ENCODE measurements around the gene CEP164. TPM values are rescaled to one million over a fixed set of nuclear protein-coding genes. Genes with fewer than 3 reads are reported as not detected.

Gene CEP164
- polyA plus RNA-seq, 1 of the 3 experiments (the other 2 are of a cell fraction): 27.7 TPM

DNA sequence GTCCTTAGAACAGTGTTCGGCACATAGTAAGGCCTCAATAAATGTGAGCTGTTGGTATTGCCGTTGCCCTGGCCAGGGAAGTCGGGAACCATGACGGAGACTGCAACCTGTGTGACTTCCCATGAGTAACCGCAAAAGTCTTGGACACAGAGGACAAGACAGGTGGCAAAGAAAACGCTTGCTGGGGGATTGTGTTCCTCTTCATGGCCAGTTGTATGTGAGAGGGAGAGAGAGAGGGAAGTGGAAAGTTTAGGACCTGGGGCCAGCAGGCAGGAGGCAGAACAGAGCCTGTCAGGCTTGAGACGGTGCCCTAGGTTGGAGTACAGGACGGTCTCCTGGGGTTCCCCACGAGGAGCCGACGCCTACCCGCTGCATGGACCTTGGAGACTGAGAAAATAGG is 90.2 kb downstream of the CEP164 start:
- ChIA-PET CTCF (interaction anchor here (1.1 to 16.8 kb wide), 3 partner anchors 8 to 390 kb away, joined by 4 to 449 read pairs (median 35); partner anchors contain the start of gene DSCAML1), POLR2A (no interaction called here)
- H3K27ac ChIP-seq (ENCODE audit: low read depth in 2 of 2, low read length in 1 of 2): no peak overlapping the region
- H3K27me3 ChIP-seq (ENCODE audit: insufficient read depth): no peaks in the 10 kb centered on the region
- no peak overlapping the region for H3K4me2 ChIP-seq
- TF ChIP-seq, protein P1, sequence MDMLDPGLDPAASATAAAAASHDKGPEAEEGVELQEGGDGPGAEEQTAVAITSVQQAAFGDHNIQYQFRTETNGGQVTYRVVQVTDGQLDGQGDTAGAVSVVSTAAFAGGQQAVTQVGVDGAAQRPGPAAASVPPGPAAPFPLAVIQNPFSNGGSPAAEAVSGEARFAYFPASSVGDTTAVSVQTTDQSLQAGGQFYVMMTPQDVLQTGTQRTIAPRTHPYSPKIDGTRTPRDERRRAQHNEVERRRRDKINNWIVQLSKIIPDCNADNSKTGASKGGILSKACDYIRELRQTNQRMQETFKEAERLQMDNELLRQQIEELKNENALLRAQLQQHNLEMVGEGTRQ (IDR thresholded peaks at IDR 0.05; ENCODE audit: borderline replicate concordance, low read depth, low read length): no peak
- TF ChIP-seq SMC3 (IDR thresholded peaks at IDR 0.05; ENCODE audit: low read depth, low read length): no peak
- TF ChIP-seq, protein P2, sequence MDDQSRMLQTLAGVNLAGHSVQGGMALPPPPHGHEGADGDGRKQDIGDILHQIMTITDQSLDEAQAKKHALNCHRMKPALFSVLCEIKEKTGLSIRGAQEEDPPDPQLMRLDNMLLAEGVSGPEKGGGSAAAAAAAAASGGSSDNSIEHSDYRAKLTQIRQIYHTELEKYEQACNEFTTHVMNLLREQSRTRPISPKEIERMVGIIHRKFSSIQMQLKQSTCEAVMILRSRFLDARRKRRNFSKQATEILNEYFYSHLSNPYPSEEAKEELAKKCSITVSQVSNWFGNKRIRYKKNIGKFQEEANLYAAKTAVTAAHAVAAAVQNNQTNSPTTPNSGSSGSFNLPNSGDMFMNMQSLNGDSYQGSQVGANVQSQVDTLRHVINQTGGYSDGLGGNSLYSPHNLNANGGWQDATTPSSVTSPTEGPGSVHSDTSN (IDR thresholded peaks at IDR 0.05): no peak
- no peak for TF ChIP-seq EP300 (IDR thresholded peaks at IDR 0.05; ENCODE audit: borderline replicate concordance in 1 of 2, low read depth in 1 of 2, low read length in 1 of 2)
- TF ChIP-seq TAF1 (IDR thresholded peaks at IDR 0.05; ENCODE audit: borderline replicate concordance, low read depth, low read length): no peak
- no peak for TF ChIP-seq NRF1 (IDR thresholded peaks at IDR 0.05; ENCODE audit: low read depth, low read length)
- TF ChIP-seq IRF3 (IDR thresholded peaks at IDR 0.05; ENCODE audit: low read depth, low read length): no peak
- no peak for TF ChIP-seq GATA2 (CRISPR knock-in tag; IDR thresholded peaks at IDR 0.05)
- no peak for TF ChIP-seq REST (IDR thresholded peaks at IDR 0.05; ENCODE audit: low read depth, low read length)
- no peak for TF ChIP-seq RCOR1 (IDR thresholded peaks at IDR 0.05; ENCODE audit: low read length)
- no peak for TF ChIP-seq RAD21 (IDR thresholded peaks at IDR 0.05; ENCODE audit: low read length)
- no peak for TF ChIP-seq POLR2AphosphoS5 (IDR thresholded peaks at IDR 0.05; ENCODE audit: low read depth, low read length)
- no peak for TF ChIP-seq SIN3A (IDR thresholded peaks at IDR 0.05; ENCODE audit: borderline replicate concordance, low read depth, low read length)
- TF ChIP-seq RXRA (IDR thresholded peaks at IDR 0.05; ENCODE audit: borderline replicate concordance, low read depth): no peak
- no peak for TF ChIP-seq EZH2phosphoT487 (IDR thresholded peaks at IDR 0.05; ENCODE audit: borderline replicate concordance, low read depth)
- no peak for TF ChIP-seq JUND (IDR thresholded peaks at IDR 0.05)
- TF ChIP-seq MXI1 (IDR thresholded peaks at IDR 0.05; ENCODE audit: low read depth, low read length): no peak
- no peak for TF ChIP-seq CHD2 (IDR thresholded peaks at IDR 0.05; ENCODE audit: low read length, partially characterized antibody)
- DNase-seq: no peak
- no peaks in the 10 kb centered on the region for H4K20me1 ChIP-seq (ENCODE audit: insufficient read depth)
- H2AFZ ChIP-seq (ENCODE audit: low read depth): no peak overlapping the region
- H3K9me3 ChIP-seq: no peaks in the 10 kb centered on the region
- H3K4me1 ChIP-seq (ENCODE audit: control insufficient read depth in 1 of 2, insufficient read depth in 2 of 2, low read depth in 1 of 2, low read length in 1 of 2): no peaks in the 10 kb centered on the region
- H3K36me3 ChIP-seq (replicated peaks in 1 of 2; ENCODE audit: control insufficient read depth in 1 of 2, insufficient read depth in 2 of 2, low read length in 1 of 2): peaks cover 0 to 9% of the 10 kb centered on the region in 2 experiments
- WGBS (ENCODE audit: low lambda C conversion rate): 89% methylated on average over 12 of the region's 12 CpGs
- H3K4me3 ChIP-seq (ENCODE audit: low read depth in 2 of 2, low read length in 1 of 2): no peak overlapping the region
- no peaks in the 10 kb centered on the region for H3K9me2 ChIP-seq
- no peaks in the 10 kb centered on the region for H3F3A ChIP-seq (replicated peaks; ENCODE audit: insufficient read depth)
- no peak overlapping the region for H3K9ac ChIP-seq
- no peaks in the 10 kb centered on the region for H3K79me2 ChIP-seq (ENCODE audit: insufficient read depth)
